Measurements from ENCODE around the gene LPP. TPM values are rescaled to one million over a fixed set of nuclear protein-coding genes. Genes with fewer than 3 reads are reported as not detected.
A peak's percentile ranks its signal among the peaks of the same experiment; 100 is the strongest.

Gene LPP
- total RNA-seq, 6 experiments from 2014 or later: 41.5 to 90.5 (median 69.5) TPM

DNA sequence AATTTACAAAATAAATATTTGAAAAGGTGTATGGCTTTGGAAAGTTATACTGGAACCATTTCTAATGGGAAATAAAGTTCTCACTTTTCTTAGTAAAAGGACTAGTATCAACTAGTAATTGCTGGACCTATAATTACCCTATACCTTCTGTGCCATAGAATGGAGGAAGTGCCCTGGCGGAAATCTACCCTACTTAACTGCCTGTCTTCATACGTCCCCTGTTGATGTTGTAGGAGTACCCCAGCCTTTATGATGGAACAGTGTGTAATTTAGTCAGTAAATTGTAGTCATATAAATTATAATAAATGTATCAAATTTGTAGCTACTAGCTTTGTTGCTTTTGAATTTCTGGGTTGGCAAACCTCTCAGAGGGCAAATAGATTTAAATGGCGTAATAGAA lies 149.9 kb downstream of the LPP start:
- DNase-seq: no peak
- no peak for ATAC-seq
- Histone ChIP-seq H3K27ac (peak overlapping the region in 2 of 3 donors; percentile 4 to 63), H3K27me3 (no peaks in the 10 kb centered on the region), H3K4me3 (no peak overlapping the region), H3K9me3 (no peaks in the 10 kb centered on the region), H3K4me1 (peaks cover 0 to 52% (median 15%) of the 10 kb centered on the region in 4 donors), H3K36me3 (no peaks in the 10 kb centered on the region)
- intact Hi-C loops (cut with DNase I): no loop called here
- WGBS (ENCODE audit: insufficient coverage, low coverage, low lambda C conversion rate, missing lambda C conversion rate): 68% methylated on average over 3 of the region's 3 CpGs
- TF ChIP-seq POLR2A (IDR thresholded peaks at IDR 0.05): no peak

DNA sequence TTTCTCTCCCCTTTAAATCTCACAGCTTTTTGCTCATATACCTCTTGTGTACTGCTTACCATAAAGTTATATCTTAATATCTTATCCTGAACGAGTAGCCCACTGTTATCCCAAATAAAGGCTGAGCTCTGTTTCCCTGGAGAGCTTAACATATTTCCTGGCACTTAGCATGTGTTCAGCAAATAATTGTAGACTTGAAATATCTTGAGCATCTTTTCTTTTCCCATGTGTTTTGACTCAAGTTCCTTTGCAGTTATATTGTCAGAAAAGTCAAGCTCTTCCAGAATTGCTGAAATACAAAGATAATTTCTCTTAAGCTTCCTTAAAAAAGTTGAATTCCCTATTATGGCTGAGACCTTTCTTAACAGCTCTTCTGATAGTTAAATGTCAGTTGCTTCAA lies 150.5 kb downstream of the LPP start:
- Histone ChIP-seq H3K27me3 (no peaks in the 10 kb centered on the region), H3K9me3 (no peaks in the 10 kb centered on the region), H3K36me3 (no peaks in the 10 kb centered on the region), H3K27ac (peak overlapping the region in 2 of 3 donors; percentile 13 to 63), H3K4me1 (peaks cover 0 to 49% (median 15%) of the 10 kb centered on the region in 4 donors), H3K4me3 (no peak overlapping the region)
- WGBS (ENCODE audit: insufficient coverage, low coverage, low lambda C conversion rate, missing lambda C conversion rate): 35% methylated on average over 1 of the region's 1 CpG
- intact Hi-C loops (cut with DNase I): no loop called here
- no peak for ATAC-seq
- DNase-seq: no peak
- no peak for TF ChIP-seq POLR2A (IDR thresholded peaks at IDR 0.05)
- TF ChIP-seq, protein P1, sequence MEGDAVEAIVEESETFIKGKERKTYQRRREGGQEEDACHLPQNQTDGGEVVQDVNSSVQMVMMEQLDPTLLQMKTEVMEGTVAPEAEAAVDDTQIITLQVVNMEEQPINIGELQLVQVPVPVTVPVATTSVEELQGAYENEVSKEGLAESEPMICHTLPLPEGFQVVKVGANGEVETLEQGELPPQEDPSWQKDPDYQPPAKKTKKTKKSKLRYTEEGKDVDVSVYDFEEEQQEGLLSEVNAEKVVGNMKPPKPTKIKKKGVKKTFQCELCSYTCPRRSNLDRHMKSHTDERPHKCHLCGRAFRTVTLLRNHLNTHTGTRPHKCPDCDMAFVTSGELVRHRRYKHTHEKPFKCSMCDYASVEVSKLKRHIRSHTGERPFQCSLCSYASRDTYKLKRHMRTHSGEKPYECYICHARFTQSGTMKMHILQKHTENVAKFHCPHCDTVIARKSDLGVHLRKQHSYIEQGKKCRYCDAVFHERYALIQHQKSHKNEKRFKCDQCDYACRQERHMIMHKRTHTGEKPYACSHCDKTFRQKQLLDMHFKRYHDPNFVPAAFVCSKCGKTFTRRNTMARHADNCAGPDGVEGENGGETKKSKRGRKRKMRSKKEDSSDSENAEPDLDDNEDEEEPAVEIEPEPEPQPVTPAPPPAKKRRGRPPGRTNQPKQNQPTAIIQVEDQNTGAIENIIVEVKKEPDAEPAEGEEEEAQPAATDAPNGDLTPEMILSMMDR (IDR thresholded peaks at IDR 0.05): no peak

DNA sequence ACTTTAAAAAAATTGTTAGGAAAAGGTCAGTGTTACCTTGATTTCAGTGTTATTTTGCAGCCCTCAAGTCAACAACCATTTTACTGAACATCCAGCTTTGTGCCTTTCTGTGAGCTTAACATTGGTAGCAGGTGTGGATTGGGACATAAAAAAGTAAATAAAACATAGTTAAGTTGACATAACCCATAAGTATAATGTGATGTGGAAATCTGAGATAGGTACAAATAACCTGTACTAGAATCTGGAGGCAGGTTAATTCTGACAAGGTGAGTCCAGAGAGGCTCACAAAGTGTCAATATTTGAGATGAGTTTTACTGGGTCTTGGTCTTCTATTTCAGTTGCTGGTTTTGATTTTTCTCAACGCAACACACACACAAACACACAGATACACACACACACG lies 151.3 kb downstream of the LPP start:
- H3K4me1 ChIP-seq: peaks cover 0 to 49% (median 15%) of the 10 kb centered on the region in 4 donors
- no peak overlapping the region for H3K4me3 ChIP-seq
- H3K27ac ChIP-seq: peak overlapping the region in 2 of 3 donors; percentile 13 to 63
- no peak for DNase-seq
- WGBS (ENCODE audit: insufficient coverage, low coverage, low lambda C conversion rate, missing lambda C conversion rate): 35% methylated on average over 2 of the region's 2 CpGs
- no peaks in the 10 kb centered on the region for H3K36me3 ChIP-seq
- ATAC-seq: peak; percentile 68 to 89 (median 78)
- intact Hi-C loops (cut with DNase I): no loop called here
- TF ChIP-seq, protein P1 (IDR thresholded peaks at IDR 0.05): no peak
- no peak for TF ChIP-seq POLR2A (IDR thresholded peaks at IDR 0.05)
- no peaks in the 10 kb centered on the region for H3K9me3 ChIP-seq
- H3K27me3 ChIP-seq: no peaks in the 10 kb centered on the region

DNA sequence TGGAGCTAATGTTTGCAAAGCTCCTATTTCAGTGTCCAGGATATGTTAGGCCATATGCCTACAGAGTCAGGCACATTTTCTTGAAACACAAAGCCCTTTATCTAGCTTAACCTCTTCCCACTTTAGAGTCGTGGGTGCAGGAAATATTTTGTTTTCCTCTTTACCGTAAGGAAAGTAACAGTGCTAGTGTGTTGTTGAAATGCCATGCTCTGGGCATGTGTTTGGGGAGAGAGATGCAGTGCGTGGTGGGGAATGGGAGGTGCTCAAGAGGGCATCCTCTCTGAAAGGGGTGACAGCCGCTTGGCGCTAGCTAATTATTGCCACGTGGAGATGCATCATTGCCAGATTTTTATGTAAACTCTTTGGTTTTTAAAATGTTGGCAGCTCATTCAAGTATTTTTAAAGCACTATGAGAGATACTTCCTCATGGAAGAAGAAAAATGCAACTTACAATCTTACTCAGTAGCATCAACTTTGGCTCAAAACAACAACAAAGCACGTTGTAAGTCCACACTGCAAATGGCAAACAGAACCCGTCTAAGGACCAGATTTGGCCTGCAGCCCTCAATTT lies 152.6 kb downstream of the LPP start:
- H3K36me3 ChIP-seq: no peaks in the 10 kb centered on the region
- H3K27me3 ChIP-seq: no peaks in the 10 kb centered on the region
- 25% methylated on average over 8 of the region's 8 CpGs for WGBS (ENCODE audit: insufficient coverage, low coverage, low lambda C conversion rate, missing lambda C conversion rate)
- intact Hi-C loops (cut with DNase I): no loop called here
- no peak overlapping the region for H3K27ac ChIP-seq
- no peak for DNase-seq
- H3K9me3 ChIP-seq: no peaks in the 10 kb centered on the region
- ATAC-seq: peak in 1 of 4 donors; percentile 5
- no peak for TF ChIP-seq POLR2A (IDR thresholded peaks at IDR 0.05)
- TF ChIP-seq, protein P1 (IDR thresholded peaks at IDR 0.05): no peak
- H3K4me3 ChIP-seq: no peak overlapping the region
- peaks cover 0 to 48% (median 15%) of the 10 kb centered on the region in 4 donors for H3K4me1 ChIP-seq

DNA sequence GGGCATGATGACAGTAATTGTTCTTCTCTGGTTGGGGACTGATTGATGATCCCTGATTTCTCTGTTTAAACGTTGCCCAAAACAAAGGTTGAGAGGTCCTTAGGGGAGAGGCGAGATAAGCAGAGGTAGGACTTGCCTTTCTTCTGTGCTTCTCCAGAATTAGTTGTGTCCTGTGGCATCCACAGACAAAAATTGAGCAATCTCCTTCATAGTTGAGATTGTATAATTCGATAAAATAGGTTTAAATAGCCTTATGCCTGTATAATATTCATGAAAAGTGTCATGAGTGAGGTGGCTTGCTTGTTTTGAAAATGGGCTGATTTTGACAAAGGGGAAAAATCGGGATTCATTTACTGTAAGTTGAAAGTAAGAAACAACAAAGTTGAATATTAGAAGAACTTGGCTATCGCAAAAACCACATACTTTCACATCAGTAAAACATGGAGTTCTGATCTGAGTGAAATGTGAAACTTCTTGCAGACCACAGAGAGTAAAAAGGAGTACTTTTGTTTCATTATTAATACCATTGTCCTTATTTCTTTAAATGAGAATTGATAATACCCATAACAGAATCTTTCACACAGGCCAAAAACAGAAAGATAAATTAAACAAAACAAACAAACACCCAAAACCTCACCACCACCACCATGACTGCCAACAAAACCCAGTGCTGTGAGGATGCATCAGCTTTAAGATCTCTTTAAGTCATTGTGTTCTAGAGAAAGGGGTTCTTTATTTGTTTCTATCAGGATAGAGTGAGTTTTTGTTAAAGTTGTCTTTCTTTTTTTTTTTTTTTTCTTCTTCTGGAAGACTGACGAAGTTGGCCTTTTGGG lies 155.7 kb downstream of the LPP start:
- no peaks in the 10 kb centered on the region for H3K36me3 ChIP-seq
- H3K27ac ChIP-seq: no peak overlapping the region
- no peak for TF ChIP-seq POLR2A (IDR thresholded peaks at IDR 0.05)
- TF ChIP-seq, protein P1 (IDR thresholded peaks at IDR 0.05): no peak
- WGBS (ENCODE audit: insufficient coverage, low coverage, low lambda C conversion rate, missing lambda C conversion rate): 63% methylated on average over 6 of the region's 6 CpGs
- peaks cover 0 to 17% (median 6%) of the 10 kb centered on the region in 4 donors for H3K4me1 ChIP-seq
- H3K4me3 ChIP-seq: no peak overlapping the region
- H3K27me3 ChIP-seq: no peaks in the 10 kb centered on the region
- DNase-seq (no peak), ATAC-seq (no peak)
- intact Hi-C loops (cut with DNase I): no loop called here
- H3K9me3 ChIP-seq: no peaks in the 10 kb centered on the region

Data from right lobe of liver (tissue), 6 donors.